ENCODE results near the gene SAE1. TPM values are rescaled to one million over a fixed set of nuclear protein-coding genes. Genes with fewer than 3 reads are reported as not detected.
A peak's percentile ranks its signal among the peaks of the same experiment; 100 is the strongest.

SAE1 gene
- polyA plus RNA-seq, 3 donors, result 28.3 to 54.2 (median 46.5) TPM

- Mint-ChIP-seq H3K9me3 (no peaks in the 10 kb centered on the region), H3K27ac (peak overlapping the region in 5 of 7 donors; percentile 26 to 87 (median 85)), H3K4me3 (no peak overlapping the region), H3K4me1 (peaks cover 10% of the 10 kb centered on the region), H3K36me3 (peaks cover 63 to 94% of the 10 kb centered on the region in 2 donors), H3K27me3 (ENCODE audit: low read depth in 3 of 3) (no peaks in the 10 kb centered on the region)
- Histone ChIP-seq H3K4me3 (replicated peaks in 1 of 3; ENCODE audit: low read depth in 2 of 3, low read length in 3 of 3) (no peak overlapping the region), H3K27me3 (ENCODE audit: control insufficient read depth in 2 of 2, insufficient read depth in 2 of 2, low read length in 2 of 2) (no peaks in the 10 kb centered on the region), H3K27ac (ENCODE audit: low read depth in 1 of 2, low read length in 2 of 2) (peak overlapping the region in 1 of 2 donors; percentile 57), H3K36me3 (replicated peaks in 1 of 2; ENCODE audit: control insufficient read depth in 1 of 2, insufficient read depth in 2 of 2, low read length in 2 of 2) (peaks cover 52 to 86% of the 10 kb centered on the region in 2 donors), H4K20me1 (ENCODE audit: insufficient read depth, low read length) (peaks cover 78% of the 10 kb centered on the region), H2AFZ (ENCODE audit: insufficient read depth, low read depth, low read length, poor library complexity, severe bottlenecking) (no peak overlapping the region), H3K79me2 (ENCODE audit: insufficient read depth, low read length) (peaks cover 70% of the 10 kb centered on the region), H3K4me1 (ENCODE audit: control insufficient read depth in 1 of 2, insufficient read depth in 2 of 2, low read length in 2 of 2) (peaks cover 6 to 10% of the 10 kb centered on the region in 2 donors), H3K4me2 (replicated peaks; ENCODE audit: extremely low read depth, low read length, poor library complexity, severe bottlenecking) (no peak overlapping the region), H3K9me3 (replicated peaks in 1 of 2; ENCODE audit: control insufficient read depth in 1 of 2, insufficient read depth in 1 of 2, low read length in 2 of 2) (no peaks in the 10 kb centered on the region), H3K9ac (ENCODE audit: insufficient read depth, low read length, poor library complexity, severe bottlenecking) (peak overlapping the region; percentile 10)
- 38% methylated on average over 8 of the region's 15 CpGs for WGBS (ENCODE audit: insufficient coverage)
- peak in 1 of 3 donors; percentile 36 for DNase-seq
- intact Hi-C loops (cut with micrococcal nuclease), result no loop called here
- no peak for TF ChIP-seq CTCF (IDR thresholded peaks at IDR 0.05)
These were observed 35.8 kb upstream of the SAE1 start for GRCh38 chr19:47094557-47095475.

GRCh38 chr19:47095476-47096099 lies 35.0 kb upstream of the SAE1 start:
- DNase-seq, result peak in 2 of 3 donors; percentile 41 to 79
- Histone ChIP-seq H3K9me3 (replicated peaks in 1 of 2; ENCODE audit: control insufficient read depth in 1 of 2, insufficient read depth in 1 of 2, low read length in 2 of 2) (no peaks in the 10 kb centered on the region), H3K4me1 (ENCODE audit: control insufficient read depth in 1 of 2, insufficient read depth in 2 of 2, low read length in 2 of 2) (peaks cover 6 to 10% of the 10 kb centered on the region in 2 donors), H3K4me2 (replicated peaks; ENCODE audit: extremely low read depth, low read length, poor library complexity, severe bottlenecking) (no peak overlapping the region), H3K79me2 (ENCODE audit: insufficient read depth, low read length) (peaks cover 77% of the 10 kb centered on the region), H3K4me3 (replicated peaks in 1 of 3; ENCODE audit: low read depth in 2 of 3, low read length in 3 of 3) (no peak overlapping the region), H3K36me3 (replicated peaks in 1 of 2; ENCODE audit: control insufficient read depth in 1 of 2, insufficient read depth in 2 of 2, low read length in 2 of 2) (peaks cover 45 to 86% of the 10 kb centered on the region in 2 donors), H3K9ac (ENCODE audit: insufficient read depth, low read length, poor library complexity, severe bottlenecking) (peak overlapping the region; percentile 10), H4K20me1 (ENCODE audit: insufficient read depth, low read length) (peaks cover 77% of the 10 kb centered on the region), H3K27ac (ENCODE audit: low read depth in 1 of 2, low read length in 2 of 2) (peak overlapping the region; percentile 3 to 57), H3K27me3 (ENCODE audit: control insufficient read depth in 2 of 2, insufficient read depth in 2 of 2, low read length in 2 of 2) (no peaks in the 10 kb centered on the region), H2AFZ (ENCODE audit: insufficient read depth, low read depth, low read length, poor library complexity, severe bottlenecking) (no peak overlapping the region)
- peak overlapping the region in 6 of 7 donors; percentile 30 to 87 (median 74) for H3K27ac Mint-ChIP-seq
- no peak overlapping the region for H3K4me3 Mint-ChIP-seq
- peaks cover 61 to 93% of the 10 kb centered on the region in 2 donors for H3K36me3 Mint-ChIP-seq
- TF ChIP-seq CTCF (IDR thresholded peaks at IDR 0.05), result no peak
- peaks cover 0 to 2% (median 0%) of the 10 kb centered on the region in 3 donors for H3K27me3 Mint-ChIP-seq (ENCODE audit: low read depth in 3 of 3)
- intact Hi-C loops (cut with micrococcal nuclease), result no loop called here
- H3K4me1 Mint-ChIP-seq, result peaks cover 11% of the 10 kb centered on the region
- WGBS (ENCODE audit: insufficient coverage), result 11% methylated on average over 6 of the region's 9 CpGs
- H3K9me3 Mint-ChIP-seq, result no peaks in the 10 kb centered on the region
